HEK293T (cell line): Measurements from ENCODE around the gene P2RY12.

Experiments used
- BHLHE40 ChIP-seq: fragments of 450-650 bp; IDR thresholded peaks from 2 replicates; pipeline ENCODE4 v1.6.1; 2016; ENCODE audit warnings: mild to moderate bottlenecking, moderate library complexity, borderline replicate concordance
- FOXA1 ChIP-seq: fragments of 450-650 bp; IDR thresholded peaks from 2 replicates; pipeline ENCODE4 v1.6.1; 2016; ENCODE audit warnings: mild to moderate bottlenecking
- FOXK2 ChIP-seq: fragments of 450-650 bp; IDR thresholded peaks from 2 replicates; pipeline ENCODE4 v1.6.1; 2016; ENCODE audit warnings: mild to moderate bottlenecking
- FOXM1 ChIP-seq: fragments of 450-650 bp; IDR thresholded peaks from 2 replicates; pipeline ENCODE4 v1.6.1; 2017; ENCODE audit warnings: mild to moderate bottlenecking, borderline replicate concordance
- HDGF ChIP-seq: fragments of 450-650 bp; IDR thresholded peaks from 2 replicates; pipeline ENCODE4 v1.6.1; 2017; ENCODE audit warnings: antibody characterized with exemption, borderline replicate concordance
- LEF1 ChIP-seq: fragments of 450-650 bp; IDR thresholded peaks from 2 replicates; pipeline ENCODE4 v1.6.1; 2017; ENCODE audit warnings: mild to moderate bottlenecking, borderline replicate concordance

- TF ChIP-seq BHLHE40 (no peak), FOXM1 (no peak), FOXK2 (no peak), HDGF (no peak), LEF1 (no peak), FOXA1 (no peak)
Observed at GRCh38 chr3:151415289-151415688, 30.7 kb upstream of the P2RY12 start.
